Neural cell (in vitro differentiated cells): ENCODE results near the gene ABCA1. TPM values are rescaled to one million over a fixed set of nuclear protein-coding genes. Genes with fewer than 3 reads are reported as not detected.

Experiments
- H2AFZ ChIP-seq: fragments of 200-600, 300-800 bp; sonication (generic), shearing (Covaris generic); 2 replicates; pipeline ENCODE4 v1.6.0; 2014; ENCODE audit warnings: low read depth, mild to moderate bottlenecking, antibody characterized with exemption, low read length, moderate library complexity
- H3F3A ChIP-seq: fragments of 200-600 bp; shearing (Covaris generic); 2 replicates; pipeline ENCODE4 v1.6.1; 2016; ENCODE audit warnings: mild to moderate bottlenecking, moderate library complexity, mixed read lengths, antibody characterized with exemption, low read length; ENCODE audit not compliant: insufficient read depth, poor library complexity, severe bottlenecking
- H3K27ac ChIP-seq: fragments of 200-600, 300-800 bp; sonication (generic), shearing (Covaris generic); 2 replicates; pipeline ENCODE4 v1.5.1; 2014; ENCODE audit warnings: mild to moderate bottlenecking, low read length, moderate library complexity
- H3K27me3 ChIP-seq: fragments of 300-800, 200-600 bp; sonication (generic), shearing (Covaris generic); 2 replicates; pipeline ENCODE4 v1.6.0; 2014; ENCODE audit warnings: mild to moderate bottlenecking, low read depth, low read length, moderate library complexity; ENCODE audit not compliant: insufficient read depth
- H3K36me3 ChIP-seq: fragments of 300-800, 200-600 bp; sonication (generic), shearing (Covaris generic); 2 replicates; pipeline ENCODE4 v1.5.1; 2014; ENCODE audit warnings: mild to moderate bottlenecking, antibody characterized with exemption, low read length, moderate library complexity; ENCODE audit not compliant: insufficient read depth
- H3K4me2 ChIP-seq: fragments of 300-800, 200-600 bp; sonication (generic), shearing (Covaris generic); 2 replicates; pipeline ENCODE4 v1.6.0; 2014; ENCODE audit warnings: mild to moderate bottlenecking, low read length
- H3K4me3 ChIP-seq: fragments of 300-800, 200-600 bp; sonication (generic), shearing (Covaris generic); 2 replicates; pipeline ENCODE4 v1.5.1; 2014; ENCODE audit warnings: mild to moderate bottlenecking, low read length, moderate library complexity
- H3K79me2 ChIP-seq: fragments of 200-600 bp; shearing (Covaris generic); replicated peaks from 2 replicates; pipeline ENCODE4 v1.6.0; 2014; ENCODE audit warnings: mild to moderate bottlenecking, low read length, moderate library complexity; ENCODE audit not compliant: insufficient read depth
- H3K9ac ChIP-seq: fragments of 300-800, 200-600 bp; sonication (generic), shearing (Covaris generic); 2 replicates; pipeline ENCODE4 v1.6.1; 2016; ENCODE audit warnings: mild to moderate bottlenecking, low read length, mixed read lengths
- H3K9me2 ChIP-seq: fragments of 200-600 bp; shearing (Covaris generic); 2 replicates; pipeline ENCODE4 v1.6.1; 2016; ENCODE audit warnings: mild to moderate bottlenecking, low read length, mixed read lengths; ENCODE audit not compliant: insufficient read depth
- H3K9me3 ChIP-seq: fragments of 200-600, 300-800 bp; sonication (generic), shearing (Covaris generic); 2 replicates; pipeline ENCODE4 v1.6.1; 2016; ENCODE audit warnings: mild to moderate bottlenecking, mixed run types, low read length, moderate library complexity, mixed read lengths
- H4K20me1 ChIP-seq: fragments of 200-600 bp; shearing (Covaris generic); 2 replicates; pipeline ENCODE4 v1.6.1; 2016; ENCODE audit warnings: mild to moderate bottlenecking, mixed run types; ENCODE audit not compliant: insufficient read depth
- CTCF ChIP-seq: fragments of 450-650 bp; IDR thresholded peaks from 2 replicates; pipeline ENCODE4 v1.5.1; 2014; ENCODE audit warnings: antibody characterized with exemption, mild to moderate bottlenecking, moderate library complexity; ENCODE audit not compliant: poor library complexity, severe bottlenecking
- EP300 ChIP-seq: fragments of 450-650 bp; conservative IDR thresholded peaks from 2 replicates; pipeline ENCODE4 v1.6.1; 2014; ENCODE audit warnings: antibody characterized with exemption, mild to moderate bottlenecking, moderate library complexity; ENCODE audit not compliant: poor library complexity, severe bottlenecking
- EZH2 ChIP-seq: fragments of 200-600, 300-800 bp; shearing (Covaris generic), sonication (generic); IDR thresholded peaks from 2 replicates; pipeline ENCODE4 v1.6.1; 2014; ENCODE audit warnings: antibody characterized with exemption, low read length, borderline replicate concordance, mild to moderate bottlenecking; ENCODE audit not compliant: insufficient read depth, poor library complexity, severe bottlenecking
- MXI1 ChIP-seq: fragments of 450-650 bp; conservative IDR thresholded peaks from 2 replicates; pipeline ENCODE4 v1.6.1; 2014; ENCODE audit warnings: antibody characterized with exemption, mild to moderate bottlenecking; ENCODE audit not compliant: poor library complexity, severe bottlenecking
- POLR2AphosphoS5 ChIP-seq: IDR thresholded peaks from 2 replicates; pipeline ENCODE4 v1.6.1; 2012
- RAD21 ChIP-seq: fragments of 450-650 bp; conservative IDR thresholded peaks from 2 replicates; pipeline ENCODE4 v1.6.1; 2014; ENCODE audit warnings: antibody characterized with exemption, mild to moderate bottlenecking, moderate library complexity
- REST ChIP-seq: IDR thresholded peaks from 2 replicates; pipeline ENCODE4 v1.6.1; 2012; ENCODE audit warnings: borderline replicate concordance
- SMC3 ChIP-seq: fragments of 450-650 bp; conservative IDR thresholded peaks from 2 replicates; pipeline ENCODE4 v1.6.1; 2014; ENCODE audit warnings: antibody characterized with exemption, mild to moderate bottlenecking, moderate library complexity; ENCODE audit not compliant: poor library complexity
- TAF1 ChIP-seq: IDR thresholded peaks from 2 replicates; pipeline ENCODE4 v1.6.1; 2012; ENCODE audit warnings: low read depth
- polyA plus RNA-seq: library from polyadenylated mRNA; depleted of rRNA; stranded (reverse); fragments of >200 nt; gene quantifications from 2 replicates; pipeline ENCODE4 v1.2.3, GENCODE V29; 2014

Gene ABCA1
- polyA plus RNA-seq, 1 donor from 2014 or later, result 5.2 TPM

- Histone ChIP-seq H3K27ac (no peak overlapping the region), H3K4me2 (no peak overlapping the region)
These were observed 89.0 kb downstream of the ABCA1 start for GRCh38 chr9:104838958-104839357.

GRCh38 chr9:104836767-104837166 lies 91.2 kb downstream of the ABCA1 start:
- no peaks in the 10 kb centered on the region for H3K9me3 ChIP-seq
- peak overlapping the region; percentile 56 for H3K27ac ChIP-seq
- peak overlapping the region; percentile 7 for H3K4me3 ChIP-seq
- no peaks in the 10 kb centered on the region for H3K9me2 ChIP-seq
- no peaks in the 10 kb centered on the region for H4K20me1 ChIP-seq
- H3K9ac ChIP-seq, result peak overlapping the region; percentile 40
- H3K27me3 ChIP-seq, result no peaks in the 10 kb centered on the region
- H2AFZ ChIP-seq, result no peak overlapping the region
- no peaks in the 10 kb centered on the region for H3K79me2 ChIP-seq
- no peaks in the 10 kb centered on the region for H3F3A ChIP-seq
- H3K4me2 ChIP-seq, result no peak overlapping the region
- no peaks in the 10 kb centered on the region for H3K36me3 ChIP-seq
- TF ChIP-seq POLR2AphosphoS5 (no peak), EP300 (no peak), EZH2 (no peak), REST (no peak), SMC3 (no peak), TAF1 (no peak), CTCF (no peak)

More at GRCh38 chr9:104838958-104839357, 89.0 kb downstream of the ABCA1 start:
- H4K20me1 ChIP-seq, result no peaks in the 10 kb centered on the region
- H3K27me3 ChIP-seq, result no peaks in the 10 kb centered on the region
- H3K9me2 ChIP-seq, result no peaks in the 10 kb centered on the region
- no peaks in the 10 kb centered on the region for H3K79me2 ChIP-seq
- H3K9me3 ChIP-seq, result no peaks in the 10 kb centered on the region
- TF ChIP-seq EP300 (no peak), SMC3 (no peak), RAD21 (no peak), MXI1 (no peak), POLR2AphosphoS5 (no peak), EZH2 (no peak), CTCF (no peak), TAF1 (no peak), REST (no peak)
- H3F3A ChIP-seq, result no peaks in the 10 kb centered on the region
- no peak overlapping the region for H3K4me3 ChIP-seq
- H3K9ac ChIP-seq, result no peak overlapping the region
- no peak overlapping the region for H2AFZ ChIP-seq
- H3K36me3 ChIP-seq, result no peaks in the 10 kb centered on the region
